WTC11 (cell line): ENCODE results near the gene ARHGDIG. TPM values are rescaled to one million over a fixed set of nuclear protein-coding genes. Genes with fewer than 3 reads are reported as not detected.

Source experiments
- ATAC-seq: fragments of 200-7000 bp; cut with Tn5 transposase; 2 replicates; pipeline ENCODE4 v1.10.0; 2021; ENCODE audit warnings: mild to moderate bottlenecking, moderate library complexity
- CTCF ChIA-PET: fragments of 300-600 bp; sonication (Branson Sonifier 250); formaldehyde crosslinking; loops from one replicate; lab custom pipeline; 2021; ENCODE audit warnings: antibody characterized with exemption; lab: Charles Lee
- POLR2A ChIA-PET: fragments of 350-600 bp; sonication (Branson Sonifier 250); formaldehyde crosslinking; loops from one replicate; lab custom pipeline; 2021; ENCODE audit warnings: antibody characterized with exemption; lab: Charles Lee
- DNase-seq: peaks from one replicate; pipeline ENCODE4 v3.0.0; 2021; ENCODE audit warnings: low spot score
- H3K27ac Mint-ChIP-seq: 2 replicates; pipeline ENCODE4 v1.8.0; 2021; ENCODE audit warnings: mixed read lengths
- H3K27me3 Mint-ChIP-seq: 2 replicates; pipeline ENCODE4 v1.8.0; 2021; ENCODE audit warnings: low read depth, mild to moderate bottlenecking, moderate library complexity, mixed read lengths
- H3K36me3 Mint-ChIP-seq: 2 replicates; pipeline ENCODE4 v1.8.0; 2021; ENCODE audit warnings: mixed read lengths
- H3K4me1 Mint-ChIP-seq: 2 replicates; pipeline ENCODE4 v1.8.0; 2022; ENCODE audit warnings: mixed read lengths
- H3K4me3 Mint-ChIP-seq: 2 replicates; pipeline ENCODE4 v1.8.0; 2021; ENCODE audit warnings: mild to moderate bottlenecking, moderate library complexity, mixed read lengths
- H3K9me3 Mint-ChIP-seq: 2 replicates; pipeline ENCODE4 v1.8.0; 2021; ENCODE audit warnings: mixed read lengths
- AR ChIP-seq: fragments of 250-450 bp; sonication (Bioruptor Pico); IDR thresholded peaks from 2 replicates; pipeline ENCODE4 v1.9.0; 2021; ENCODE audit warnings: mild to moderate bottlenecking
- ATF2 ChIP-seq: sonication (generic); formaldehyde crosslinking; IDR thresholded peaks from 2 replicates; pipeline ENCODE4 v1.8.1; 2022; ENCODE audit warnings: low read depth, missing genetic modification reagents, borderline replicate concordance
- CDX4 ChIP-seq: fragments of 250-450 bp; sonication (Bioruptor Pico); IDR thresholded peaks from 2 replicates; pipeline ENCODE4 v1.9.0; 2021; ENCODE audit warnings: moderate library complexity, mild to moderate bottlenecking, inconsistent platforms, borderline replicate concordance
- CREM ChIP-seq: sonication (generic); formaldehyde crosslinking; IDR thresholded peaks from 2 replicates; pipeline ENCODE4 v1.8.1; 2022; ENCODE audit warnings: mild to moderate bottlenecking, missing genetic modification reagents, moderate library complexity
- ELF4 ChIP-seq: sonication (generic); formaldehyde crosslinking; IDR thresholded peaks from 2 replicates; pipeline ENCODE4 v1.8.1; 2022; ENCODE audit warnings: low read depth, mild to moderate bottlenecking, moderate library complexity, missing genetic modification reagents
- ETV6 ChIP-seq: sonication (generic); formaldehyde crosslinking; IDR thresholded peaks from 2 replicates; pipeline ENCODE4 v1.8.1; 2022; ENCODE audit warnings: mild to moderate bottlenecking, missing genetic modification reagents
- HMGXB4 ChIP-seq: sonication (generic); formaldehyde crosslinking; IDR thresholded peaks from 2 replicates; pipeline ENCODE4 v1.8.1; 2023; ENCODE audit warnings: mild to moderate bottlenecking, moderate library complexity, missing genetic modification reagents
- IRF1 ChIP-seq: sonication (generic); formaldehyde crosslinking; IDR thresholded peaks from 2 replicates; pipeline ENCODE4 v1.8.0; 2023; ENCODE audit warnings: missing genetic modification reagents
- JUN ChIP-seq: sonication (generic); formaldehyde crosslinking; IDR thresholded peaks from 2 replicates; pipeline ENCODE4 v1.8.0; 2023; ENCODE audit warnings: mild to moderate bottlenecking, missing genetic modification reagents
- MXD4 ChIP-seq: fragments of 250-450 bp; sonication (Bioruptor Pico); IDR thresholded peaks from 2 replicates; pipeline ENCODE4 v1.8.0; 2021; ENCODE audit warnings: mild to moderate bottlenecking, moderate library complexity, borderline replicate concordance
- NFYB ChIP-seq: sonication (generic); formaldehyde crosslinking; conservative IDR thresholded peaks from 2 replicates; pipeline ENCODE4 v1.8.0; 2022; ENCODE audit warnings: low read depth, missing genetic modification reagents
- OVOL2 ChIP-seq: fragments of 250-450 bp; sonication (Bioruptor Pico); IDR thresholded peaks from 2 replicates; pipeline ENCODE4 v1.9.0; 2021; ENCODE audit warnings: mild to moderate bottlenecking, borderline replicate concordance
- TEAD1 ChIP-seq: sonication (generic); formaldehyde crosslinking; IDR thresholded peaks from 2 replicates; pipeline ENCODE4 v1.8.0; 2022; ENCODE audit warnings: mild to moderate bottlenecking, missing genetic modification reagents
- ZMAT4 ChIP-seq: fragments of 250-450 bp; sonication (Bioruptor Pico); IDR thresholded peaks from 2 replicates; pipeline ENCODE4 v1.9.0; 2021; ENCODE audit warnings: mild to moderate bottlenecking
- ZNF396 ChIP-seq: fragments of 250-450 bp; sonication (Bioruptor Pico); IDR thresholded peaks from 2 replicates; pipeline ENCODE4 v1.8.0; 2021; ENCODE audit warnings: mild to moderate bottlenecking, moderate library complexity, borderline replicate concordance
- ZNF416 ChIP-seq: fragments of 250-450 bp; sonication (Bioruptor Pico); IDR thresholded peaks from 2 replicates; pipeline ENCODE4 v1.9.0; 2021; ENCODE audit warnings: mild to moderate bottlenecking, inconsistent platforms
- total RNA-seq: library from RNA; stranded (reverse); gene quantifications from 3 replicates; pipeline ENCODE4 v1.2.3, GENCODE V29; 2021

The ARHGDIG gene
- total RNA-seq, 1 experiment from 2014 or later, result 4.0 TPM

- no peak for TF ChIP-seq AR (CRISPR knock-in tag)
These were observed 734 bp downstream of the ARHGDIG start (continued) for GRCh38 chr16:280991-281659.

- no peaks in the 10 kb centered on the region; the same call in 1 of the 2 replicates for H3K4me1 Mint-ChIP-seq
- H3K27ac Mint-ChIP-seq, result no peak overlapping the region
- no peak for DNase-seq
- ATAC-seq, result no peak
- H3K9me3 Mint-ChIP-seq, result no peaks in the 10 kb centered on the region
- peaks cover 30% of the 10 kb centered on the region for H3K27me3 Mint-ChIP-seq
- ChIA-PET POLR2A (no interaction called here), CTCF (interaction anchor here (0.5 kb wide), 1 partner anchor 12 kb away, joined by 3 read pairs; no protein-coding TSS in a partner anchor)
- TF ChIP-seq MXD4, result no peak
- no peak for TF ChIP-seq CREM (CRISPR knock-in tag)
- TF ChIP-seq ZNF396 (CRISPR knock-in tag), result no peak
- TF ChIP-seq NFYB (CRISPR knock-in tag), result no peak
- TF ChIP-seq IRF1 (CRISPR knock-in tag), result no peak
- TF ChIP-seq ZNF416 (CRISPR knock-in tag), result no peak
- TF ChIP-seq AR (CRISPR knock-in tag), result no peak
- no peak for TF ChIP-seq ZMAT4
- no peak for TF ChIP-seq ETV6 (CRISPR knock-in tag)
- H3K36me3 Mint-ChIP-seq, result peaks cover 5% of the 10 kb centered on the region; the same call in 1 of the 2 replicates
- no peak overlapping the region for H3K4me3 Mint-ChIP-seq
These were observed 1.4 kb downstream of the ARHGDIG start for GRCh38 chr16:281660-282255.

- H3K27ac Mint-ChIP-seq, result no peak overlapping the region
- peaks cover 10% of the 10 kb centered on the region; the same call in 1 of the 2 replicates for H3K36me3 Mint-ChIP-seq
- H3K27me3 Mint-ChIP-seq, result peaks cover 23% of the 10 kb centered on the region
- no peak for ATAC-seq
- ChIA-PET CTCF (no interaction called here), POLR2A (no interaction called here)
- H3K4me1 Mint-ChIP-seq, result no peaks in the 10 kb centered on the region; the same call in 1 of the 2 replicates
- DNase-seq, result no peak
- no peaks in the 10 kb centered on the region for H3K9me3 Mint-ChIP-seq
- no peak overlapping the region for H3K4me3 Mint-ChIP-seq
- TF ChIP-seq JUN (CRISPR knock-in tag) (no peak), HMGXB4 (CRISPR knock-in tag) (no peak), OVOL2 (CRISPR knock-in tag) (no peak), AR (CRISPR knock-in tag) (no peak), ELF4 (no peak), ETV6 (CRISPR knock-in tag) (no peak), ATF2 (no peak), CDX4 (no peak), TEAD1 (CRISPR knock-in tag) (no peak)
These were observed 2.1 kb downstream of the ARHGDIG start for GRCh38 chr16:282491-282890.
